ENCODE measurements around the gene AARS1.
"Not testable (repeated sequence)": the region's sequence is repeated elsewhere in the genome, so short reads cannot be mapped to it uniquely, and the experiment has no call there.

- not testable (repeated sequence) for TF ChIP-seq CTCF, POLR2A (IDR thresholded peaks at IDR 0.05)
These were observed 1.9 kb downstream of the AARS1 start for GRCh38 chr16:70287304-70287971.

Data from testis (tissue), 2 donors.